Large intestine (tissue), 3 donors: ENCODE data around the gene ANGPTL4. TPM values are rescaled to one million over a fixed set of nuclear protein-coding genes. Genes with fewer than 3 reads are reported as not detected.
A peak's percentile ranks its signal among the peaks of the same experiment; 100 is the strongest.

ENCODE experiments used
- DNase-seq, 2 donors: peaks; one replicate each; pipeline versions ENCODE4 v3.0.0 to v3.0.0-alpha.2; 2013
- H3K27ac ChIP-seq: one replicate; pipeline ENCODE4 v1.5.1; 2013; ENCODE audit warnings: low read length
- H3K27me3 ChIP-seq: 2 replicates; pipeline ENCODE4 v1.6.1; 2013; ENCODE audit warnings: low read length; ENCODE audit not compliant: control insufficient read depth, insufficient read depth
- H3K36me3 ChIP-seq: 2 replicates; pipeline ENCODE4 v1.6.1; 2013; ENCODE audit warnings: low read length; ENCODE audit not compliant: control insufficient read depth, insufficient read depth
- H3K4me1 ChIP-seq: one replicate; pipeline ENCODE4 v1.6.1; 2013; ENCODE audit warnings: low read length; ENCODE audit not compliant: control insufficient read depth, insufficient read depth
- H3K4me3 ChIP-seq: one replicate; pipeline ENCODE4 v1.5.1; 2013; ENCODE audit warnings: low read length
- H3K9me3 ChIP-seq: one replicate; pipeline ENCODE4 v1.6.1; 2013; ENCODE audit warnings: mild to moderate bottlenecking, low read depth, low read length, moderate library complexity; ENCODE audit not compliant: control insufficient read depth
- WGBS: methylation state at CpG from one replicate; pipeline ENCODE4 v1.1.5; 2013; ENCODE audit warnings: low lambda C conversion rate; ENCODE audit not compliant: insufficient coverage; 5-methylcytosine and 5-hydroxymethylcytosine counted together
- polyA plus RNA-seq: library from polyadenylated mRNA; unstranded; fragments of 120-200 nt; gene quantifications from one replicate; pipeline ENCODE4 v1.2.1, GENCODE V29; 2013

The ANGPTL4 gene
- polyA plus RNA-seq, 1 donor = 0.97 TPM

DNA sequence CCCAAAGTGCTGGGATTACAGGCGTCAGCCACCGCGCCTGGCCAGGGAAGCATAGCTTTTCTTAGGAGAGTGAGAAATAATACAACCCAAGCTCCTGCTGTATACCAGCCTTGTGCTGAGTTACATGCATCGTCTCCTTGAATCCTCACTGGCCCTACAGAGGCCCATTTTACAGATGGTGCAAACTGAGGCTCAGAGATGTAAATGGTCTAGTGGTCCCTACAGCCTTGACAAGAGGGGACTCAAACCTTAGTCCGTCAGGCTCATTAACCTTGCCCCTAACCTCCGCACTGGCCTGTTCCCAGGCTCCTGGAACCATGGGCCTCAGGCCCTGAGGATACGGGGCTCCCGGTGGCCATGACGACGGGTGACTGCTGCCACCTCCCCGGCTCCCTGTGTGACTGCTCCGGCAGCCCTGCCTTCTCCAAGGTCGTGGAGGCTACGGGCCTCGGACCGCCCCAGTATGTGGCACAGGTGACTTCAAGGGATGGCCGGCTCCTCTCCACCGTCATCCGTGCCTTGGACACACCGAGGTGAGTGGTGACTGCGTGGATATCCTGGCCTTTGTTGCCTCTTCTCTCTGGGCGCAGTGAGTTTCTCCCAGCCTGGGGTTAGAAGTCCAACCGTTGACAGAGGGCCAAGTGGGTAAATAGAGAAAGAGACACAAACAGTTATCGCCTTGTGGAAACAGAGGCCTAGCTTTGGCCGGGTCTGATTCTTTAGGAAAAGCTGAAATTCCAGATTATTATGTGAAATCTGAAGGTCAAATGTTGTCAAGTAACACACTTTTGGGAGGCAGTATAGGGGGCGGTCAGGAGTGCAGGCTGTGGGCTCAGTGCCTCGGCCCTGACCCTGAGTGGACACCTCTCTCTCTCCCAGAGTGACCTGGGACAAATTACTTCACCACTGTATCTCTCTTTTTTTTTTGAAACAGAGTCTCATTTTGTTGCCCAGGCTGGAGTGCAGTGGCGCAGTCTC is 57.8 kb downstream of the ANGPTL4 start:
- DNase-seq = no peak
- no peak overlapping the region for H3K4me3 ChIP-seq
- peaks cover 4% of the 10 kb centered on the region for H3K36me3 ChIP-seq
- no peaks in the 10 kb centered on the region for H3K4me1 ChIP-seq
- H3K27ac ChIP-seq = no peak overlapping the region
- WGBS = 80% methylated on average over 1 of the region's 28 CpGs
- no peaks in the 10 kb centered on the region for H3K27me3 ChIP-seq
- no peaks in the 10 kb centered on the region for H3K9me3 ChIP-seq

DNA sequence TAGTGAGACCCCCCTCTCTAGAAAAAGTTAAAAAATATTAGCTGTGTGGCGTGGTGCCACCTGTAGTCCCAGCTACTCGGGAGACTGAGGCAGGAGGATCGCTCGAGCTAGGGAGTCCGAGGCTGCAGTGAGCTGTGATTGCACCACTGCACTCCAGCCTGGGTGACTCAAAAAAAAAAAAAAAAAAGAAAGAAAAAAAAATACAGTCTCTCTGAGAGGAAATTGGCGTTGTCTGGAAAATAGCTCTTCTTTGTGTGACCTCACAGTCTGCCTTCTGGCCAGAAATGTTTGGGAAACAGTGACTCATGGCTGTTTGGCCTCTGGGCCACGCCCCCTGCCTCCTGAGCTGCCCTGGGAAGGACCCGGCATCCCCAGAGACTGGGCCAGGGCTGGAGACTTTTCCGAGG is 59.9 kb downstream of the ANGPTL4 start:
- peaks cover 4% of the 10 kb centered on the region for H3K36me3 ChIP-seq
- H3K27me3 ChIP-seq = no peaks in the 10 kb centered on the region
- no peak overlapping the region for H3K4me3 ChIP-seq
- no CpG with 5 or more reads among the region's 9 CpGs for WGBS
- peak overlapping the region; percentile 55 for H3K27ac ChIP-seq
- H3K9me3 ChIP-seq = no peaks in the 10 kb centered on the region
- peak; percentile 71 for DNase-seq
- no peaks in the 10 kb centered on the region for H3K4me1 ChIP-seq

Other genes with a start within 250 kb of the ANGPTL4 start
- gene FBN3, start 214.6 kb upstream of the ANGPTL4 start, polyA plus RNA-seq = 3.5 TPM
- 119 TPM for gene CERS4, start 154.8 kb upstream of the ANGPTL4 start, polyA plus RNA-seq
- 30.3 TPM for gene CD320, start 55.8 kb upstream of the ANGPTL4 start, polyA plus RNA-seq
- gene NDUFA7, start 42.8 kb upstream of the ANGPTL4 start, polyA plus RNA-seq = 69.6 TPM
- 1,187 TPM for gene RPS28, start 42.7 kb upstream of the ANGPTL4 start, polyA plus RNA-seq
- 6.3 TPM for gene KANK3, start 20.9 kb upstream of the ANGPTL4 start, polyA plus RNA-seq
- 96.4 TPM for gene RAB11B, start 26.2 kb downstream of the ANGPTL4 start, polyA plus RNA-seq
- 12.5 TPM for gene MARCHF2, start 49.1 kb downstream of the ANGPTL4 start, polyA plus RNA-seq
- 222 TPM for gene HNRNPM, start 80.8 kb downstream of the ANGPTL4 start, polyA plus RNA-seq
- 3.6 TPM for gene PRAM1, start 138.5 kb downstream of the ANGPTL4 start, polyA plus RNA-seq
- gene ZNF414, start 150.0 kb downstream of the ANGPTL4 start, polyA plus RNA-seq = 21.6 TPM
- gene MYO1F, start 213.3 kb downstream of the ANGPTL4 start, polyA plus RNA-seq = 13.9 TPM
- gene ADAMTS10, start 246.6 kb downstream of the ANGPTL4 start, polyA plus RNA-seq = 17.3 TPM